Glomerular visceral epithelial cell (primary cell): ENCODE data around the gene MYO9B.
"Not testable (repeated sequence)": the region's sequence is repeated elsewhere in the genome, so short reads cannot be mapped to it uniquely, and the experiment has no call there.

Experiments
- DNase-seq: peaks from one replicate; pipeline ENCODE4 v3.0.0-alpha.2; 2016; ENCODE audit errors: extremely low spot score

The MYO9B gene

DNA sequence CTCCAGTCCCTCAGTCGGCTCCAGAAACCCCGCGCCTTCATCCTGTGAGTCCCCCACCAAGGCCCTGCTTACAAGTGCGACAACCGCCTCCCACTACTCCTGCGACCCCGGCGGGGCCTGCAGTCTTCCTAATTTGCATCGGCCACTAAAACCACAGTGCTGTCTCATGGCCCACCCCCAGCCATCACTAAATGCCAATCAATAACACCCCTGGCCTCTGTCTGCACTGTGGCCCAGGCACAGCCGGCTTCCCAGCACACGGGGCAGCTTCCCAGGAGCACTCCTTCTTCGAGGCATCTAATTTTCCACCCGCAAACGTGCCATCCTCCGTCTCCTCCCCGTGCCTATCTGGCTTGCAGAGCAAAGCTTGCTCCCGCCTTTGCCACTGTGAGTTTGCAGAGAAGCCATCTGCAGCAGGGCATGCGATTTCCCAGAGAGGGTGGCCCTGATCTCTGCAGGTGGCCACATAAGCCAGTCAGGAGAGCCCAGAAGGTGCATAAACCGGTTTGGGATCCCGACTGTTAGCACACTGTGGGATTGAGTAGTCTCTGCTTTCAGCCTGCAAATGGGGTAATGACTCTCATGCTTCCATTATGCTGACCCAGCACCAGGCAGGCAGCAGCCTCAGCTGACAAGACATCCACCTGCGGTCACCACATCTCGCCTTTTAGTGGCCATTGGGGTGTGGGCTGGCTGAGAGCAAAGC is 105.6 kb downstream of the MYO9B start:
- DNase-seq, result no peak

DNA sequence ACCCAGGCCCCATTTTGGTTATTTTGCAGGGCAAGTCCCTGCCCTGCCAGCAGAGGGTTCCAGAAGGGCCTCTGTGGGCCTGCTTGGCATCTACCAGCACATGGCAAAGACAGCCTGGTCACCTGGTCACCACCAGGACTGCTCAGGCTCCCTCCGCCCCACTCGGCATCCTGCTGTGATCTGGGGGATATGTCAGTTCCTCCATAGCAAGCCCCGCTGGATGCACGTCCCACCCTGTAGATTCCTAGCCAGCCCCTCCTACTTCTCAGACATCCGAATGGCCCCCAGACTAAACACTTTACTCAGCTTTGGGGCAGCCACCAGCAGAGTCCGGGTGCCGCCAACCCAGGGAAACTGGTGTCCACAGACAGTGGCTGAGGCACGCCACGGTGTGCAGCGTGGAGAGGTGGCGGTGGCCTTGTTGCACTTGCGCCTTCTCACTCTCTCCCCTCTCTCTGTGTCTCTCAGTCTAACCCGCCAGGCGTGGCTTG is 107.7 kb downstream of the MYO9B start:
- DNase-seq, result no peak

DNA sequence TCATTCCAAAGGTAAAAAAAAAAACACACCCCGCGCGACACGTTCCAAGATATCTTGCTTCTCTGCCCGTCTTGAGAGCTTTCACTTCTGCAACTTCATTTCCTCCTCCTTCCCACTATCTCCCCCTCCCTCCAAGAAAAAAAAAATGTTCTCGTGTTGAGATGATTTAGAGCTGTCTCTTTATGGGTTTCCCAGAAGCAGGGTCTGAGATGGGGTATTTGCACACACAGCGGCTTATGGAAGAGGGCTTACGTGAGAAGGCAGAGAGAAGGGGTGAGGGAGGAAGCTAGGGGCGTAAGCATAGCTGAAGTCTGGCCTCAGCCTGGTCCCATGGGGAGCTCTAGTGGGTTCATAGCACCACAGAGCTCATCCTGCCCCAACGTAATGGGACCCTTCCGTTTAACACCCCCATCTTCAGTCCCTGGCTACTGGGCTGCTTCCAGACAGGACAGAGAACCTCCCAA is 108.3 kb downstream of the MYO9B start:
- no peak for DNase-seq

DNA sequence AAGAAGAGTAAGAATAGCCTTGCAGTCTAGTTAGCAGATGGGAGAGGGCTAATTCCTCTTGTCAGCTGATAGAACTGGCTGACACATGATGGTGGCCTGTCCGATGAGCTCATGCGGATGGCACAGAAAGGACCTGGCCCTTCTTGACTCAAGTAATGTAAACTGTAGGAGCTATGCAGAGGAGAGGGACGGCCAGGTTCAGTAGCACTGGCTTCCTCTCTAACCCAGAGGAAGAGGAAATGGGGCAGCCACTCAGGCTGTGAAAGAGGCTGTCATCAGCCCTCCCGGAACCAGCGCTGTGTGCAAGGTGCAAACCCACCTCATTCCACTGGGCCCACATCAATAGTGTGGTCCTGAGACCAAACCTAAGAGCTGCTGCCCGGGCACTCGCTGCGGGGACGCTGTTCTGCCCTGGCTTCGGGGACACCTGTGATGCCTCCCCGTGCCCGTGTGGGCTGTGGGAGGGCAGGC is 108.8 kb downstream of the MYO9B start:
- DNase-seq, result no peak

DNA sequence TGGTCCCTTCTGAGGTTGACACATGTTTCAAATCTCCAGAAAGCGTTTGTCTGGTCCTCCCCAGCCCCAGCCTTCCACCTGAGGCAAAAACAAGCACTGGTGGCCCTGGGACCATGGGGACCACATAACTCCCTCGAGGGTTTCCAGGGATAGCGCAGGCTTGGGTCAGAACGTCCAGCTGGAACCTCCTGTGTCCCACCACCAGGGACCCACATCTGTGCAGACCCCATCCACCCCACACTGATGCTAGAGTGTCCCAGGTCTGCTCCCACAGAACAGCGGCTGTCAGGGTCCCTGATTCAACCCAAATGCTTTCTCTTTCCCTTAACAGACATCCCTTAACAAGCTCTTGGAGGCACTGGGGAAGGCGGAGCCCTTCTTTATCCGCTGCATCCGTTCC is 110.0 kb downstream of the MYO9B start:
- DNase-seq, result no peak

DNA sequence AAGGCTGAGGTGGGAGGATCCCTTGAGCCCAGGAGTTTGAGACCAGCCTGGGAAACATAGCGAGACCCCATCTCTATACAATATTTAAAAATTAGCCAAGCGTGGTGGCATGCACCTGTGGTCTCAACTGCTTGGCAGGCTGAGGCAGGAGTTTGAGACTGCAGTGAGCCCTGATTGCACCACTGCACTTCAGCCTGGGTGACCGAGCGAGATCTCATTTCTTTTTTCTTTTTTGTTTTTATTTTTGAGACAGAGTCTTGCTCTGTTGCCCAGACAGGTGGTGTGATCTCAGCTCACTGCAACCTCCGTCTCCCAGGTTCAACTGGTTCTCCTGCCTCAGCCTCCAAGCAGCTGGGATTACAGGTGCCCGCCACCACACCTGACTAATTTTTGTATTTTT is 116.2 kb downstream of the MYO9B start:
- DNase-seq, result not testable (repeated sequence)

DNA sequence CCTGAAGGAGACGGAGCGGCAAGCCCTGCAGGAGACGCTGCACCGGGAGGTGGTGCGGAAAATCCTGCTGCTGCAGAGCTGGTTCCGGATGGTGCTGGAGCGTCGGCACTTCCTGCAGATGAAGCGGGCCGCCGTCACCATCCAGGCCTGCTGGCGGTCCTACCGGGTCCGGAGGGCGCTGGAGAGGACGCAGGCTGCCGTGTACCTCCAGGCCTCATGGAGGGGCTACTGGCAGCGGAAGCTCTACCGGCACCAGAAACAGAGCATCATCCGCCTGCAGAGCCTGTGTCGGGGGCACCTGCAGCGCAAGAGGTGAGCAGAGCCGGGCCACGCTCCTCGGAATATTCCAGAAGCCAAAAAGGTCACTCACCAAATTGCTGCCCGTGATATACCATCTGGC is 117.2 kb downstream of the MYO9B start:
- DNase-seq, result no peak

DNA sequence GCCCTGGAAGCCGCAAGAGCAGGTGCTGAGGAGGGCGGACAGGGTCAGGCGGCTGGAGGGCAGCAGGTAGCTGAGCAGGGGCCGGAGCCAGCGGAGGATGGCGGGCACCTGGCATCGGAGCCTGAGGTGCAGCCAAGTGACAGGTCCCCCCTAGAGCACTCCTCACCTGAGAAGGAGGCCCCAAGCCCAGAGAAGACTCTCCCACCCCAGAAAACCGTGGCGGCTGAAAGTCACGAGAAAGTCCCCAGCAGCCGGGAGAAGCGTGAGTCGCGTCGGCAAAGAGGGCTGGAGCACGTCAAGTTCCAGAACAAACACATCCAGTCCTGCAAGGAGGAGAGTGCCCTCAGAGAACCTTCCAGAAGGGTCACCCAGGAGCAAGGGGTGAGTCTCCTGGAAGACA is 119.0 kb downstream of the MYO9B start:
- DNase-seq, result no peak

DNA sequence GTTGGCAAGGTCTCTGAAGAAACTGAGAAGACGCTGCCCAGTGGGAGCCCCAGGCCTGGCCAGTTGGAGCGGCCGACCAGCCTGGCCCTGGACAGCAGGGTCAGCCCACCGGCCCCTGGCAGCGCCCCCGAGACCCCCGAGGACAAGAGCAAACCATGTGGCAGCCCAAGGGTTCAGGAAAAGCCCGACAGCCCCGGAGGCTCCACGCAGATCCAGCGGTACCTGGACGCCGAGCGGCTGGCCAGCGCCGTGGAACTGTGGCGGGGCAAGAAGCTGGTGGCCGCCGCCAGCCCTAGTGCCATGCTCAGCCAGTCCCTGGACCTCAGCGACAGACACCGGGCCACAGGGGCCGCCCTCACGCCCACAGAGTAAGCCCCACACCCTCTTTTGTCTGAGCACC is 119.5 kb downstream of the MYO9B start:
- no peak for DNase-seq

DNA sequence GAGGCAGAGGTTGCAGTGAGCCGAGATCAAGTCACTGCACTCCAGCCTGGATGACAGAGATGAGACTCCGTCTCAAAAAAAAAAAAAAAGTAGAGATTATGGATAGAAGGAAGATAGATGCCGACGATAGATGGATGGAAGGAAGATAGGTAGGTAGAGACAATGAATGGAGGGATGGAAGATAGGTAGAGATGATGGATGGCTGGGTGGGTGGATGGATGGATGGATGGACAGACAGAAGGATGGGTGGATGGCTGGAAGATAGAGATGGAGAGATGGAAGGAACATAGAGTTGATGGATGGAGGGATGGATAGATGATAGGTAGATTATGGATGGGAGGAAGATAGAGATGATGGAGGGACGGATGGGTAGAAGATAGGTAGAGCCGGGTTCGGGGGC is 121.0 kb downstream of the MYO9B start:
- DNase-seq, result no peak

DNA sequence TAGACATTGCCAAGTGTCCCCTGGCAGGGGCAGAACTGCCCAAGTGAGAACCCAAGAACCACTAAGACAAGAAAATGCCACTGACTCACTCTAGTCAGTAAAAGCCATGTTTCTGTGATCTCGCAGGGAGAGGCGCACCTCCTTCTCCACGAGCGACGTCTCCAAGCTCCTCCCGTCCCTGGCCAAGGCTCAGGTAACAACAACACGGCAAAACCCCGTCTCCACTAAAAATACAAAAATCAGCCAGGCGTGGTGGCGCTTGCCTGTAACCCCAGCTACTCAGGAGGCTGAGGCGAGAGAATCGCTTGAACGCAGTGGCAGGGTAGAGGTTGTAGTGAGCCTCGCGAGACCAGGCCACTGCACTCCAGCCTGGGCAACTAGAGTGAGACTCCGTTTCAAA is 122.1 kb downstream of the MYO9B start:
- no peak for DNase-seq

DNA sequence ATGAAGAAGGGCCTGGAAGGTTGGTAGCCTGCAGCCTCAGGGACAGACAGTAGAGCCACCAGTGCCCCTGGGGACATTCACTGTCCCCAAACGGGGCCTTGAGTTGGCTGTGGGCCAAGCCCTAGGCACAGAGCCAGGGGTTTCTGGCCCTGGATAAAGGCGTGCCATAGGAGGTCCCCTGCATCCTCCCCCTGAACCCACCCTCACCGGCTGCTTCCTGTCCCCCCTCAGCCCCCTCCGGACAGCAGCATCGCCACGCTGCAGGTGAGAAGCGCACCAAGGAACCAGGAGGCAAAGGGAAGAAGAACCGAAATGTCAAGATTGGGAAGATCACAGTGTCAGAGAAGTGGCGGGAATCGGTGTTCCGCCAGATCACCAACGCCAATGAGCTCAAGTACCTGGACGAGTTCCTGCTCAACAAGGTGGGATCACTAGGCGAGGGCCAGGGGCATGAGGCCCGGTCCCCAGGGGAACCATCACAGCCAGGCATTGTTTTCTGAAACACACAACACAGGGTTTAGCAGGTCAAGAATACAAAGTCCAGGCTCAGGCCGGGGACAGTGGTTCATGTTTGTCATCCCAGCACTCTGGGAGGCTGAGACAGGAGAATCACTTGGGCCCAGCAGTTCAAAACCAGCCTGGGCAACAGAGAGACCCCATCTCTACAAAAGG is 125.0 kb downstream of the MYO9B start:
- DNase-seq, result no peak

DNA sequence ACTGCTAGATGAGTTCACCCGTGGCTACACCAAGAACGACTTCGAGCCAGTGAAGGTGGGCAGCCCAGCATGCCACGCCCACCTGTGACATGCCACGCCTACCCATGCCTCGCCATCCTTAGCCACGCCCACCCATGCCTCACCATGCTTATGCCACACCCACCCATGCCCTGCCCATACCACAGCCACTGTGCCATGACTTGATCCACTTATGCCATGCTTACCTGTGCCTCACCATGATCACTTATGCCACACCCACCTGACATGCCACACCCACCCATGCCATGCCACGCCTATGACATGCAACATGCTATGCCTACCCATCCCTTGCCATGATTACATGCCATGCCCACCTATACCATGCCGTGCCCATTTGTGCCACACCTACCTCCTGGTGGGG is 126.7 kb downstream of the MYO9B start:
- no peak for DNase-seq

DNA sequence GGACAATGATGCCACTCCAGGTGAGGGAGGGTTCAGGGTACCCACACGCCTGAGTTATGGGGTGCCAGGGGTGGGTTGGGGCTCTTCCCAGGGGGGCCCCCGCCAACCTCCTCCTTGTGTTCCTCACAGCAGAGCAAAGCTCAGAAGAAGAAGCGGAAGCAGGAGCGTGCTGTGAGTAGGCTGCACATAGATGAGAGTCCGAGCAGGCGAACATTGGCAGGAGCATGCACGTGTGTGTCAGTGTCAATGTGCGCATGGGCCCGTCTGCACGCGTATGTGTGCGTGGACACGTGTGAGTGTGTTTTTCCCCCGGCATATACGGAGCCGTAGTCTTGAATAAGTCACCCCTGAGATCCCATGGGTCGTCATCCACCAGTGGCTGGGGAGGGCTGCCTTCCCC is 127.1 kb downstream of the MYO9B start:
- DNase-seq, result no peak

DNA sequence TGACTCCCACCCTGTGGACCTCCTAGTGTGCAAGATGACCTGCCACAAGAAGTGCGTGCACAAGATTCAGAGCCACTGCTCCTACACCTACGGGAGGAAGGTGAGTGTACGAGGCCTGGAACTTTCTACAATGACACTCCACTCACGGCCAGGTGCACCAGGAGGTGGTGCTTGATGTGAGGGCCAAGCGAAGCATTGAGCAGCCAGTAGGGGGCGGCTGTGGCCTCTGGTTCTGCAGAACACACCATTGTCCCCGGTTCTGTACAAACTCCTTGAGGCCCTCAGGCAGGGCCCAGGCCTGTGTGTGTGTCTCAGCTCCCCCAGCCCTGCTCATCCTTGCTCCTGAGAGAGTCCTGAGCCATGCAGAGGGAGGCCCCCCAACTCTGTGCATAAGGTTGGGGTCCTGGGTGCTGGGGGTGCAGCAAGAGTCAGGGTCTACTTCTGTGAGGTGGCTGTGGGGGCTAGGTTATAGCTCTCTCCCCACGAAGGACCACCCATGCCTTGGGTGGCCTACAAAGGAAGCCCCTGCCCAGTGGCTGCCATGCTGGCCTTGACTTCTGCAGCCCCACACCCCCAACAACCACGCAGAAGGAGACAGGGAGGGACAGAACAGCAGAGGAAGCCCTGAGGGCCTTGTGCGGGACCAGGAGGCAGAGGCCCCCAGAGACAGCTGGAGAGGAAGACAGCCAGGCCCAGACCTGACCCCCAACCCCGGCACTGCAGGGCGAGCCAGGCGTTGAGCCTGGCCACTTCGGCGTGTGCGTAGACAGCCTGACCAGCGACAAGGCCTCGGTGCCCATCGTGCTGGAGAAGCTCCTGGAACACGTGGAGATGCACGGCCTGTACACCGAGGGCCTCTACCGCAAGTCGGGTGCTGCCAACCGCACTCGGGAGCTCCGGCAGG is 129.9 kb downstream of the MYO9B start:
- DNase-seq, result peak; percentile 41

DNA sequence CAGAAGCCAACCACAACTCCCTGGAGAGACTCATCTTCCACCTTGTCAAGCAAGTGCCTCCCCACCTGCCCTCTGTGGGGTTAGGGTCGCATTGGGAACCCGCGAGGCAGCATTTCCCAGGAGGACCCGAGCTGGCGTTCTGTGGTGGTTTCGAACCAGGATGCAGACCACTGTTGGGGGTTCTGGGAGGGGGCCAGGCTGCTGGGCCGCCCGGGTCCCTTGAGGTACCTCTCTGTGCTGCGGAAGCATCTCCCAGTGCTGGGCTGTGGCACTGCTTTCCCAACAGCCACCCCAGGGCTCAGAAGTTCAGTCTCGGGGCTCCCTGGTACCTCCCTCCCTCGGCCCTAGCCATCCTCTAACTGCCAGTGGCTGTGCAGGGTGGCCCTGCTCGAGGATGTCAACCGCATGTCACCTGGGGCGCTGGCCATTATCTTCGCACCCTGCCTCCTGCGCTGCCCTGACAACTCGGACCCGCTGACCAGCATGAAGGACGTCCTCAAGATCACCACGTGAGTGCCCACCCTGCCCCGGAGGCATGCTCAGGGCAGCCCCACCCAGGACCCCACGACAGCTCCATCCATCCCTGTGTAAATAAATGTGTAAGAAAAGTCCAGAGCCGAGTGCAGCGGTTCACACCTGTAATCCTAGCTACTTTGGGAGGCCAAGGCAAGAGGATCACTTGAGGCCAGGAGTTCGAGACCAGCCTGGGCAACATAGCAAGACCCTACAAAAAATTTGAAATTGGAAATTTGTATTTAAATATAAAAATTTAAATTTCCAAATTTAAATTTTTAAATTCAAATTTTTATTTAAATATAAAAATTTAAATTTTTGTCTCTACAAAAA is 131.4 kb downstream of the MYO9B start:
- DNase-seq, result no peak

DNA sequence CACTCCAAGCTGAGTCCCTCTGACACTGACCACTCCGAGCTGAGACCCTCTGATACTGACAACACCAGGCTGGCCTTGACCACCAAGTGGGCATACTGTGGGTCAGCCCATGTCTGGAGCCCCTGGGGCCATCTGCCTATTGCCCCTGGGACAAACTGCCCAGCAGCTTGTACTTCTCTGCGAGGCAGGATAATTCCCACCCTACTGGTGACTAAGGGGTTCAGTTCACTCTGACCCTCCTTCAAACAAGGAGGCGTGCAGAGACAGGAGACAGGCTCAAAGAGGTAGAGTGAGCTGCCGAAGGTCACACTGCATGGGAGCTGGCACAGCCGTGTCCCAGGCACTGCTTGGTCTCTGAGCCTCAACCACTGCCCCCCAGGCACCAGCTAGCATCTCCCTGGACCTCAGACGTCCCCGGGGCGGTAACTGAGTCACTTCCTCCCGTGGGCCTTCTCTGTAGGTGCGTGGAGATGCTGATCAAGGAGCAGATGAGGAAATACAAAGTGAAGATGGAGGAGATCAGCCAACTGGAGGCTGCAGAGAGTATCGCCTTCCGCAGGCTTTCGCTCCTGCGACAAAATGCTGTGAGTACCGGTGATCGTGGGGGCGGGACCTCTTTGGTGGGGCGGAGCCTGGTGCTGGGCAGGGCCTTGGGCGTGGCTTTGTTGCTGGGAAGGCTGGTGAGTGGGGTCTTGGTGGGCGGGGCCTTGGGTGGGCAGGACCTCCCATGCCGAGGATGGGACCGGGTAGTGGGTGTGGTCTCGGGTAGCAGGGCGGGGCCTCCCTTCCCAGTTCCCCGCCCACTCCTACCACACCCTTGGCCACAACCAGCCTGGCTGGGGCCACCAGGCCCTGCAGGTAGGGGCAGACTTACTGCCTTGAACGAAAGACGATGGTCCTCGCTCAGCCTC is 133.8 kb downstream of the MYO9B start:
- DNase-seq, result peak; percentile 52

DNA sequence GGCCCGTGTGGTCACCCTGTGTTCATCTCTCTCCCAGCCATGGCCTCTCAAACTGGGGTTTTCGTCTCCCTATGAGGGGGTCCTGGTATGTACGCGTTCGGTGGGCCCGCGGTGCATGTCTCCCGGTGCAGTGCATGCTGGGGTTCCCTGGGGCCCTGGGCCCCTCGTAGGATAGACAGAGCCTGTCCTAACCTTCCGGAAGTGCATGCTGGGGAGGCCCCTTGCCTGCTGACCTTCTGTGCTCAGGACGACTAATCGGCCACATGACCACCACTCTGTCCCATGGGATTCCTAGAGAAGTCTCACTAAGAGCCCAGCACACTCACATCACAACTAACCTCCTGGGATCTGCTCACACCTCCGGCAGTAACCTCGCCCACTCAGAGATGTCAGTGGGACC is 134.7 kb downstream of the MYO9B start:
- no peak for DNase-seq

DNA sequence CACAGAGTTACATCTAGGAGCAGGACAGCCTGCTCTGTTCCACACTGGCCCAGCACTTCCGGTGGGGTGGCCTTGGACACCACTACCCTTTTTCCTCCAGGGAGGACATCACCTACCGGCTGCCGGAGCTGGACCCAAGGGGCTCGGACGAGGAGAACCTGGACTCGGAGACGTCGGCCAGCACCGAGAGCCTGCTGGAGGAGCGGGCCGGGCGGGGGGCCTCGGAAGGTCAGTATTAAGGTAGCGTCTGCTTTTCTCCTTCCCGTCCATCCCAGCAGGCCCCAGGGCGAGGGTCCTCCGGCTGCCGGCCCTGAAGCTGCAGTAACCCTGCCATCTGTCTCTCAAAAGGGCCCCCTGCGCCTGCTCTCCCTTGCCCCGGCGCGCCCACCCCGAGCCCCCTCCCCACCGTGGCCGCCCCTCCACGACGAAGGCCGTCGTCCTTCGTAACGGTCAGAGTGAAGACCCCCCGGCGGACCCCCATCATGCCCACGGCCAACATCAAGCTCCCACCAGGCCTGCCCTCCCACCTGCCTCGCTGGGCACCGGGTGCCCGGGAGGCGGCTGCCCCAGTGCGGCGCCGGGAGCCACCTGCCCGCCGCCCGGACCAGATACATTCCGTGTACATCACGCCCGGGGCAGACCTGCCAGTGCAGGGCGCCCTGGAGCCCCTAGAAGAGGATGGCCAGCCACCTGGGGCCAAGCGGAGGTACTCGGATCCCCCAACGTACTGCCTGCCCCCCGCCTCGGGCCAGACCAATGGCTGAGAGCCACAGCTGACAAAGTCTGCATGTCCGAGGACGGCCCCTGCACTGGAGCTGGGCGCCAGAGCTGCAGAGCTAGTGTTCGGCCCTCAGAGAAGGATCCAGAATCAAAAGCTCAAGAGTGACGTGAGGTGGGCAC is 136.2 kb downstream of the MYO9B start:
- DNase-seq, result no peak
